MM.1S (cell line): ENCODE data around the gene ARHGAP12.

Experiments used
- DNase-seq: peaks from one replicate; pipeline ENCODE4 v3.0.0-alpha.2; 2015
- H2AFZ ChIP-seq: fragments of 300-600 bp; sonication (generic); 2 replicates; pipeline ENCODE4 v1.6.0; 2016; ENCODE audit warnings: antibody characterized with exemption, low read length
- H3F3A ChIP-seq: fragments of 300-600 bp; sonication (generic); 2 replicates; pipeline ENCODE4 v1.6.1; 2016; ENCODE audit warnings: mild to moderate bottlenecking, antibody characterized with exemption, low read length, moderate library complexity, mixed read lengths; ENCODE audit not compliant: insufficient read depth
- H3K27ac ChIP-seq: fragments of 300-600 bp; sonication (generic); 2 replicates; pipeline ENCODE4 v1.5.1; 2016; ENCODE audit warnings: mild to moderate bottlenecking, low read length
- H3K27me3 ChIP-seq: fragments of 300-600 bp; sonication (generic); replicated peaks from 2 replicates; pipeline ENCODE4 v1.6.0; 2016; ENCODE audit warnings: low read length; ENCODE audit not compliant: insufficient read depth
- H3K36me3 ChIP-seq: fragments of 300-600 bp; sonication (generic); replicated peaks from 2 replicates; pipeline ENCODE4 v1.6.1; 2016; ENCODE audit warnings: mild to moderate bottlenecking, low read length, mixed read lengths; ENCODE audit not compliant: insufficient read depth
- H3K4me1 ChIP-seq: fragments of 300-600 bp; sonication (generic); 2 replicates; pipeline ENCODE4 v1.6.1; 2016; ENCODE audit warnings: low read length, mixed read lengths
- H3K4me2 ChIP-seq: fragments of 300-600 bp; sonication (generic); 2 replicates; pipeline ENCODE4 v1.6.0; 2016; ENCODE audit warnings: low read depth, low read length
- H3K4me3 ChIP-seq: fragments of 300-600 bp; sonication (generic); 2 replicates; pipeline ENCODE4 v1.5.1; 2016; ENCODE audit warnings: low read length, mixed read lengths
- H3K79me2 ChIP-seq: fragments of 300-600 bp; sonication (generic); 2 replicates; pipeline ENCODE4 v1.6.1; 2016; ENCODE audit warnings: mixed run types, low read length, mixed read lengths
- H3K9ac ChIP-seq: fragments of 300-600 bp; sonication (generic); 2 replicates; pipeline ENCODE4 v1.6.1; 2016; ENCODE audit warnings: low read length, mixed read lengths
- H3K9me2 ChIP-seq: fragments of 300-600 bp; sonication (generic); replicated peaks from 2 replicates; pipeline ENCODE4 v1.6.1; 2016; ENCODE audit warnings: mild to moderate bottlenecking, low read length, mixed read lengths; ENCODE audit not compliant: insufficient read depth
- H3K9me3 ChIP-seq: fragments of 300-600 bp; sonication (generic); replicated peaks from 2 replicates; pipeline ENCODE4 v1.6.1; 2016; ENCODE audit warnings: mild to moderate bottlenecking, low read length, mixed read lengths; ENCODE audit not compliant: insufficient read depth
- H4K20me1 ChIP-seq: fragments of 300-600 bp; sonication (generic); 2 replicates; pipeline ENCODE4 v1.6.1; 2016; ENCODE audit warnings: mild to moderate bottlenecking, low read length, moderate library complexity, mixed read lengths; ENCODE audit not compliant: insufficient read depth
- EZH2 ChIP-seq: fragments of 300-600 bp; sonication (generic); optimal IDR thresholded peaks from 2 replicates; pipeline ENCODE3; 2017; ENCODE audit warnings: low read depth, mild to moderate bottlenecking, antibody characterized with exemption, low read length, mixed read lengths
- EZH2phosphoT487 ChIP-seq: fragments of 300-600 bp; sonication (generic); IDR thresholded peaks from 2 replicates; pipeline ENCODE4 v1.6.1; 2018; ENCODE audit warnings: antibody characterized with exemption, low read length
- TF ChIP-seq, protein P1 (sequence below): fragments of 300-600 bp; sonication (generic); IDR thresholded peaks from 2 replicates; pipeline ENCODE4 v1.5.1; 2016; ENCODE audit warnings: antibody characterized with exemption, low read length, mixed read lengths

The ARHGAP12 gene

DNA sequence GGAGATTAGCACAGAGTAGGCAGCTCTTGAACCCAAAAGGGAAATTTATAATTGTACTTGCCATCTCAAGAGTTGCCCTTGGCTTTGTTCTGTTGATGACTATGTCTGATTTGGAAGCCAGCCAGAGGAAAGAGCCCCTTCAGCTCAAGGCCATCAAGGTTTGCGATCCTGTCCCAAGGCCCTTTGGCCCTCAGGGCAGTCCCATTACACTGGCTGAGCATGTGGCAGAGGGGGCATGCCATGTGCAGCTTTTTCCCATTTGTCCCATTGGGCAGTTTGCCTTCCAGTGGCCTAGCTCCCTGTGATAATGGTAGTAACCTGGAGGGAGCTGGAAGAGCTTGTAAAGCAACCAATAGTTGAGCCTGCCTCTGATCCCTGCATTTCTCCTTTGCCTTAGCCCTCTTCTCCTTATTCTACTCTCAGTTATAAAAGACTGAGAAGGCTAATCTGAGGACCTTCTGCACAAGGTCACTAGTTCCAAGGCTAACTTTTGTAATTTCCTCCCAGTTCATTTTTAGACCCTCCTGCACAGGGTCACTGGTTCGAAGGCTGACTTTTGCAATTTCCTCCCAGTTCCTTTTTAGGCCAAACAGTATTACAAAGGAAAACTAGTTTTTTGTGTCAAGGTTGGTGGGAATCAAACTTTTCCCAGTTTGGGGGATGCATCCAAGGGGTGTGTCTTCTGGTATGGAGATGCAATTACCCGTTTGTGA is 31.0 kb upstream of the ARHGAP12 start:
- Histone ChIP-seq H3K9me3 (no peaks in the 10 kb centered on the region), H3K27me3 (no peaks in the 10 kb centered on the region), H3K27ac (no peak overlapping the region), H3K36me3 (no peaks in the 10 kb centered on the region), H2AFZ (no peak overlapping the region), H3K79me2 (no peaks in the 10 kb centered on the region), H3K4me1 (no peaks in the 10 kb centered on the region), H3K9me2 (no peaks in the 10 kb centered on the region), H3K9ac (no peak overlapping the region), H4K20me1 (no peaks in the 10 kb centered on the region), H3K4me2 (no peak overlapping the region), H3F3A (no peaks in the 10 kb centered on the region), H3K4me3 (no peak overlapping the region)
- DNase-seq = no peak
- TF ChIP-seq EZH2 = no peak
- TF ChIP-seq, protein P1, sequence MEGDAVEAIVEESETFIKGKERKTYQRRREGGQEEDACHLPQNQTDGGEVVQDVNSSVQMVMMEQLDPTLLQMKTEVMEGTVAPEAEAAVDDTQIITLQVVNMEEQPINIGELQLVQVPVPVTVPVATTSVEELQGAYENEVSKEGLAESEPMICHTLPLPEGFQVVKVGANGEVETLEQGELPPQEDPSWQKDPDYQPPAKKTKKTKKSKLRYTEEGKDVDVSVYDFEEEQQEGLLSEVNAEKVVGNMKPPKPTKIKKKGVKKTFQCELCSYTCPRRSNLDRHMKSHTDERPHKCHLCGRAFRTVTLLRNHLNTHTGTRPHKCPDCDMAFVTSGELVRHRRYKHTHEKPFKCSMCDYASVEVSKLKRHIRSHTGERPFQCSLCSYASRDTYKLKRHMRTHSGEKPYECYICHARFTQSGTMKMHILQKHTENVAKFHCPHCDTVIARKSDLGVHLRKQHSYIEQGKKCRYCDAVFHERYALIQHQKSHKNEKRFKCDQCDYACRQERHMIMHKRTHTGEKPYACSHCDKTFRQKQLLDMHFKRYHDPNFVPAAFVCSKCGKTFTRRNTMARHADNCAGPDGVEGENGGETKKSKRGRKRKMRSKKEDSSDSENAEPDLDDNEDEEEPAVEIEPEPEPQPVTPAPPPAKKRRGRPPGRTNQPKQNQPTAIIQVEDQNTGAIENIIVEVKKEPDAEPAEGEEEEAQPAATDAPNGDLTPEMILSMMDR = no peak
- no peak for TF ChIP-seq EZH2phosphoT487

DNA sequence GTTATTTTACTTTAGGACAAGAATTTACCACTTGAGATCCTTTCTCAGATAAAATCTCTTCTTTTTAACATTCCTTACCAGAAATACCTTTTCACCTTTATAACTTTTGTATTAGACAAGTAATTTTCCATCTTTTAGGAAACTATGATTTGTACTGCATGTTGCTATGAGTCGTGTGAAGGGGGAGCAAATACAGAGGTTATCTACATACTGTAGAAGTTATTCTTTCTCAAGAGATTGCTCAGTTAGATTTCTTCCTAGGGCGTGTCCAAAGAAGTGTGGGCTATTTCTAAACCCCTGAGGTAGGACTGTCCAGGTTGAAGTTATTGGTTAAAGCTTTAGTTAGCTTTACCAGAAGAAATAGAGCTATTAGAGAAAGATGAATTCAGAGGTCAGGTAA is 30.2 kb upstream of the ARHGAP12 start:
- H2AFZ ChIP-seq = no peak overlapping the region
- no peaks in the 10 kb centered on the region for H3K36me3 ChIP-seq
- H3F3A ChIP-seq = no peaks in the 10 kb centered on the region
- no peaks in the 10 kb centered on the region for H3K79me2 ChIP-seq
- H3K4me3 ChIP-seq = no peak overlapping the region
- H3K9ac ChIP-seq = no peak overlapping the region
- H3K9me3 ChIP-seq = no peaks in the 10 kb centered on the region
- TF ChIP-seq, protein P1 = no peak
- TF ChIP-seq EZH2phosphoT487 (no peak), EZH2 (no peak)
- DNase-seq = no peak
- H3K4me2 ChIP-seq = no peak overlapping the region
- H3K27me3 ChIP-seq = no peaks in the 10 kb centered on the region
- H3K9me2 ChIP-seq = no peaks in the 10 kb centered on the region
- no peak overlapping the region for H3K27ac ChIP-seq
- H4K20me1 ChIP-seq = no peaks in the 10 kb centered on the region
- H3K4me1 ChIP-seq = no peaks in the 10 kb centered on the region

DNA sequence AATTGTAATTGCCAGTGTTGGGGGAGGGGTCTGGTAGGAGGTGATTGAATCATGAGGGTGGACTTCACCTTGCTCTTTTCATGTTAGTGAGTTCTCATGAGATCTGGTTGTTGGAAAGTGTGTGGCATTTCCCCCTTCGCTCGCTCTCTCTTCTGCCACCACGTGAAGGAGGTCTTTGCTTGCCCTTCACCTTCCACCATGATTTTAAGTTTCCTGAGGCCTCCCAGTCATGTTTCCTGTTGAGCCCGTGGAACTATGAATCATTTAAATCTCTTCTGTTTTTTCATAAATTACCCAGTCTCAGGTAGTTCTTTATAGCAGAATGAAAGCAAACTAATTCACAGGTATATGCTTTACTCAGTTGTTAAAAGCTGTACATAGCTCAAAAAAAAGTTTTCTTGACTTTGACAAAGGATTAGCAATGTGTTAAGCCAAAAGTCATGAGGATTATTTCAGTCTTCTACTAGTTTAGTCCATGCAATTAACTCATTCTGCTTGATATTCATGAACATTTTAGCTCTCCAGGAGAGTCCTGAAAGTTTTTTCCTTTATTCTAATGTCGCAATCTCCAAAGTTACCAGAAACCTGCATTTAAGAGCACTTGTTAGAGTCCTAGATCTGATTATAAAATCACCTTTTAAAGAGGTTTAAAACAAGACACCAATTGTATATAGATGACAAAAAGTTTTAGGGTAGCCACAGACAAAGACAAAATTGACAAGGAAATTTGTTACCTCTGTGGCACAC is 27.7 kb upstream of the ARHGAP12 start:
- Histone ChIP-seq H3K4me2 (no peak overlapping the region), H3K9ac (no peak overlapping the region), H3K27me3 (no peaks in the 10 kb centered on the region), H3K4me3 (no peak overlapping the region), H3K9me3 (no peaks in the 10 kb centered on the region), H3K79me2 (no peaks in the 10 kb centered on the region), H3K27ac (no peak overlapping the region), H2AFZ (no peak overlapping the region), H3K36me3 (no peaks in the 10 kb centered on the region), H4K20me1 (no peaks in the 10 kb centered on the region), H3K9me2 (no peaks in the 10 kb centered on the region), H3K4me1 (no peaks in the 10 kb centered on the region), H3F3A (no peaks in the 10 kb centered on the region)
- no peak for DNase-seq
- no peak for TF ChIP-seq EZH2phosphoT487
